ENCODE data around the gene EVI5.
"Not testable (repeated sequence)": the region's sequence is repeated elsewhere in the genome, so short reads cannot be mapped to it uniquely, and the experiment has no call there.

Gene EVI5

GRCh38 chr1:92748138-92748537, 36.8 kb downstream of the EVI5 start:
- no peak for DNase-seq (ENCODE audit: low read depth in 3 of 3)

- DNase-seq (ENCODE audit: low read depth in 3 of 3) = no peak
These were observed 37.2 kb downstream of the EVI5 start for GRCh38 chr1:92747735-92748134.

GRCh38 chr1:92746255-92746654, 38.7 kb downstream of the EVI5 start:
- not testable (repeated sequence) for DNase-seq (ENCODE audit: low read depth in 3 of 3)

- no peak for DNase-seq (ENCODE audit: low read depth in 3 of 3)
These were observed 41.7 kb downstream of the EVI5 start for GRCh38 chr1:92743221-92743620.

- DNase-seq (ENCODE audit: low read depth in 3 of 3) = no peak
These were observed 45.0 kb downstream of the EVI5 start for GRCh38 chr1:92739669-92740524.

- DNase-seq (ENCODE audit: low read depth in 3 of 3) = no peak
These were observed 48.5 kb downstream of the EVI5 start for GRCh38 chr1:92736395-92736794.

GRCh38 chr1:92730476-92730875, 54.4 kb downstream of the EVI5 start:
- DNase-seq (ENCODE audit: low read depth in 3 of 3) = no peak

GRCh38 chr1:92728697-92729096, 56.2 kb downstream of the EVI5 start:
- DNase-seq (ENCODE audit: low read depth in 3 of 3) = no peak

GRCh38 chr1:92723713-92724112, 61.2 kb downstream of the EVI5 start:
- DNase-seq (ENCODE audit: low read depth in 3 of 3) = not testable (repeated sequence)

- no peak for DNase-seq (ENCODE audit: low read depth in 3 of 3)
These were observed 63.0 kb downstream of the EVI5 start for GRCh38 chr1:92721886-92722285.

- DNase-seq (ENCODE audit: low read depth in 3 of 3) = not testable (repeated sequence)
These were observed 63.8 kb downstream of the EVI5 start for GRCh38 chr1:92721157-92721556.

GRCh38 chr1:92715476-92715951, 69.4 kb downstream of the EVI5 start:
- not testable (repeated sequence) for DNase-seq (ENCODE audit: low read depth in 3 of 3)

GRCh38 chr1:92713939-92714338, 71.0 kb downstream of the EVI5 start:
- no peak for DNase-seq (ENCODE audit: low read depth in 3 of 3)

GRCh38 chr1:92711473-92712165, 73.3 kb downstream of the EVI5 start:
- DNase-seq (ENCODE audit: low read depth in 3 of 3) = no peak

- DNase-seq (ENCODE audit: low read depth in 3 of 3) = no peak
These were observed 75.2 kb downstream of the EVI5 start for GRCh38 chr1:92709738-92710137.

GRCh38 chr1:92708368-92708950, 76.4 kb downstream of the EVI5 start:
- no peak for DNase-seq (ENCODE audit: low read depth in 3 of 3)

GRCh38 chr1:92707709-92708108, 77.2 kb downstream of the EVI5 start:
- DNase-seq (ENCODE audit: low read depth in 3 of 3) = no peak

- DNase-seq (ENCODE audit: low read depth in 3 of 3) = no peak
These were observed 77.6 kb downstream of the EVI5 start for GRCh38 chr1:92707292-92707691.

- no peak for DNase-seq (ENCODE audit: low read depth in 3 of 3)
These were observed 79.5 kb downstream of the EVI5 start for GRCh38 chr1:92705446-92705845.

- no peak for DNase-seq (ENCODE audit: low read depth in 3 of 3)
These were observed 83.8 kb downstream of the EVI5 start for GRCh38 chr1:92701147-92701546.

- no peak for DNase-seq (ENCODE audit: low read depth in 3 of 3)
These were observed 86.0 kb downstream of the EVI5 start for GRCh38 chr1:92698932-92699331.

GRCh38 chr1:92695104-92695503, 89.8 kb downstream of the EVI5 start:
- no peak for DNase-seq (ENCODE audit: low read depth in 3 of 3)

- DNase-seq (ENCODE audit: low read depth in 3 of 3) = no peak
These were observed 93.0 kb downstream of the EVI5 start for GRCh38 chr1:92691925-92692324.

All from stimulated activated CD4-positive, alpha-beta T cell treated with anti-CD3 and anti-CD28 coated beads, TNF-alpha, amount 100 ng/mL, for 4 hours (primary cell).